BJ (cell line): ENCODE results near the gene FER. TPM values are rescaled to one million over a fixed set of nuclear protein-coding genes. Genes with fewer than 3 reads are reported as not detected.
"Not testable (repeated sequence)": the region's sequence is repeated elsewhere in the genome, so short reads cannot be mapped to it uniquely, and the experiment has no call there.

ENCODE experiments used
- CTCF ChIA-PET: fragments of 350-600 bp; formaldehyde crosslinking; extraction: SDS; loops from one replicate; lab custom pipeline; 2021; ENCODE audit warnings: antibody characterized with exemption, inconsistent platforms; lab: Yijun Ruan, JAX
- POLR2A ChIA-PET: fragments of 300-600 bp; sonication (Branson Sonifier 250); formaldehyde crosslinking; extraction: SDS; loops from one replicate; lab custom pipeline; 2021; ENCODE audit warnings: antibody characterized with exemption; lab: Charles Lee
- DNase-seq: peaks from one replicate; pipeline ENCODE4 v3.0.0-alpha.2; 2011; ENCODE audit warnings: low read depth
- H3K27me3 ChIP-seq: 2 replicates; pipeline ENCODE4 v1.6.0; 2011; ENCODE audit warnings: low read length; ENCODE audit not compliant: control insufficient read depth, insufficient read depth
- H3K36me3 ChIP-seq: 2 replicates; pipeline ENCODE4 v1.5.1; 2011; ENCODE audit warnings: low read length; ENCODE audit not compliant: control insufficient read depth, insufficient read depth
- H3K4me3 ChIP-seq: 2 replicates; pipeline ENCODE4 v1.5.1; 2011; ENCODE audit warnings: low read depth, mild to moderate bottlenecking, control low read depth, low read length
- polyA plus RNA-seq: library from polyadenylated mRNA; depleted of rRNA; stranded (reverse); fragments of >200 nt; gene quantifications from 2 replicates; pipeline ENCODE4 v1.2.3, GENCODE V29; 2011
- TF ChIP-seq, protein P1 (sequence below): IDR thresholded peaks from 2 replicates; pipeline ENCODE4 v1.5.1; 2011; ENCODE audit warnings: low read depth, mild to moderate bottlenecking, control low read depth, inconsistent platforms, low read length, moderate library complexity; ENCODE audit not compliant: insufficient read depth

FER gene
- polyA plus RNA-seq, 1 experiment = 4.0 TPM

DNA sequence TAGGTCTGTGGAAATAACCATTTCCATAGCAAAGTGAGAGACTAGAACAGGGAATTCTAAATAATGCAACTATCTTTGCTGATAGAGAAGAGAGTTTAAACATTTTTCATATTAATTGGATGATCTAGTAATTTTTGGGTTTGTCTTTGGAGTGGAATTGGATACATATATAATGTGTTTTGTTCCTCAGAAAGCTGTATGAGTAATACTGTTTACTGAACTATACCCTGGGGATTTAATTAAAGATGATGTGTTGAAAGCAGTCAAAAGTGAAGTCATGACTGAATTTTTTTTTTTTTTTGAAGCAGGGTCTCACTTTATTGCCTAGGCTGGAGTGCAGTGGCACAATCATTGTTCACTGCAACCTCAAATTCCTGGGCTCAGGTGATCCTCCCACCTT, 17.9 kb downstream of the FER start:
- TF ChIP-seq, protein P1, sequence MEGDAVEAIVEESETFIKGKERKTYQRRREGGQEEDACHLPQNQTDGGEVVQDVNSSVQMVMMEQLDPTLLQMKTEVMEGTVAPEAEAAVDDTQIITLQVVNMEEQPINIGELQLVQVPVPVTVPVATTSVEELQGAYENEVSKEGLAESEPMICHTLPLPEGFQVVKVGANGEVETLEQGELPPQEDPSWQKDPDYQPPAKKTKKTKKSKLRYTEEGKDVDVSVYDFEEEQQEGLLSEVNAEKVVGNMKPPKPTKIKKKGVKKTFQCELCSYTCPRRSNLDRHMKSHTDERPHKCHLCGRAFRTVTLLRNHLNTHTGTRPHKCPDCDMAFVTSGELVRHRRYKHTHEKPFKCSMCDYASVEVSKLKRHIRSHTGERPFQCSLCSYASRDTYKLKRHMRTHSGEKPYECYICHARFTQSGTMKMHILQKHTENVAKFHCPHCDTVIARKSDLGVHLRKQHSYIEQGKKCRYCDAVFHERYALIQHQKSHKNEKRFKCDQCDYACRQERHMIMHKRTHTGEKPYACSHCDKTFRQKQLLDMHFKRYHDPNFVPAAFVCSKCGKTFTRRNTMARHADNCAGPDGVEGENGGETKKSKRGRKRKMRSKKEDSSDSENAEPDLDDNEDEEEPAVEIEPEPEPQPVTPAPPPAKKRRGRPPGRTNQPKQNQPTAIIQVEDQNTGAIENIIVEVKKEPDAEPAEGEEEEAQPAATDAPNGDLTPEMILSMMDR = no peak
- POLR2A ChIA-PET = no interaction called here
- DNase-seq = no peak

DNA sequence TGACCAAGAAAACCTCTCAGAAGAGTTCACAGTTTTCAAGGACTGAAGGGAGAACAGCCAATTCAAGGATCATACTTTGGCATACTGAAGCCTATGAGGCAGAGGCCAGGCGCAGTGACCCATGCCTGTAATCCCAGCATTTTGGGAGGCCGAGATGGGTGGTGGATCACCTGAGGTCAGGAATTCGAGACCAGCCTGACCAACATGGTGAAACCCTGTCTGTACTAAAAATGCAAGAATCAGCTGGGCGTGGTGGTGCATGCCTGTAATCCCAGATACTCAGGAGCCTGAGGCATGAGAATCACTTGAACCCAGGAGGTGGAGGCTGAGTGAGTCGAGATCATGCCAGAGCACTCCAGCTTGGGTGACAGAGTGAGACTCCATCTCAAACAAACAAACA, 19.2 kb downstream of the FER start:
- POLR2A ChIA-PET = not testable (repeated sequence)

More for the DNA sequence above, 17.9 kb downstream of the FER start:
- CTCF ChIA-PET = interaction anchor here (0.7 to 1.0 kb wide), 2 partner anchors 12 to 135 kb away, joined by 3 read pairs; no protein-coding TSS in a partner anchor
- Histone ChIP-seq H3K4me3 (no peak overlapping the region), H3K36me3 (no peaks in the 10 kb centered on the region), H3K27me3 (no peaks in the 10 kb centered on the region)

DNA sequence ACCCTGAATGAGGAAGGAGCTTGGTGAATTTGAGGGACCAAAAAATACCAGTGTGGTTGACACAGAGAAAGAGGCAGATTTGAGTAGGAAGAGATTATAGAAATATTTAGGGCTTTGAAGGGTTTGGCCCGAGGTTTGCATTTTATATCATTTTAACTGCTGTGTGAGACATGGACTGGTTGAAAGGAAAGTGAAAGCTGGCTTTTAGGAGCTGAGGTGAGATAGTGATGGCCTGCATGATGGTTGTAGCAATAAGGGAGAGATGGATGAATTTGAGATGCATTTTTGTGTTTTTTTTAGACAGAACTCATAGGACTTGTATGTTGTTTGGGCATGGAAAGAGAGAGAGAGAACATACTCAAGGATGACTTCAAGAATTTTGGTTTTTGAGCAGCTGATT, 21.7 kb downstream of the FER start:
- DNase-seq = no peak
- no peak overlapping the region for H3K4me3 ChIP-seq
- no peaks in the 10 kb centered on the region for H3K36me3 ChIP-seq
- TF ChIP-seq, protein P1 = no peak
- no peaks in the 10 kb centered on the region for H3K27me3 ChIP-seq
- POLR2A ChIA-PET = no interaction called here
- CTCF ChIA-PET = interaction anchor here (1.0 to 1.3 kb wide), 2 partner anchors 11 to 13 kb away, joined by 3 to 4 read pairs; no protein-coding TSS in a partner anchor

More for the DNA sequence above, 19.2 kb downstream of the FER start:
- H3K36me3 ChIP-seq, DNase-seq, H3K27me3 ChIP-seq, CTCF ChIA-PET, H3K4me3 ChIP-seq: not testable (repeated sequence)

DNA sequence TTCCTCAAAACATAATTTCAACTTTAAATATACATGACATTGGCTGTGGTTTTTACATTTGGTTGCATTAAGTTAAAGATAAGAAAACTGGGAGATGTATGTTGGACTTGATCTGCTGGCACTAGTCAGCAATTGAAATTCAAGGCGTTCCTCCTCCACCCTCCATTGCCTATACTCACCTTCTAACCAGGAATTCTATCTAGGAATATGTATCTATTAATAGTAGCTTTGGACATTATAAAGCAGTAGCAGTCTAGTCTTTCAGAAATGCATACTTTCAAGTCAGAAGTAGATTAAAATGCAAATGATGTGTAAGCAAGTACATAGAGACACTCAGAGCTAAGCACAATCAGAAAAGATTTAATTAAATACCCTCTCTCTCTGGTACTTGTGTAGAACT, 24.9 kb downstream of the FER start:
- H3K4me3 ChIP-seq = no peak overlapping the region
- ChIA-PET POLR2A (no interaction called here), CTCF (interaction anchor here (1.1 to 1.5 kb wide), 2 partner anchors 10 to 12 kb away, joined by 3 to 4 read pairs; no protein-coding TSS in a partner anchor)
- no peaks in the 10 kb centered on the region for H3K27me3 ChIP-seq
- no peak for DNase-seq
- no peaks in the 10 kb centered on the region for H3K36me3 ChIP-seq
- TF ChIP-seq, protein P1 = no peak

DNA sequence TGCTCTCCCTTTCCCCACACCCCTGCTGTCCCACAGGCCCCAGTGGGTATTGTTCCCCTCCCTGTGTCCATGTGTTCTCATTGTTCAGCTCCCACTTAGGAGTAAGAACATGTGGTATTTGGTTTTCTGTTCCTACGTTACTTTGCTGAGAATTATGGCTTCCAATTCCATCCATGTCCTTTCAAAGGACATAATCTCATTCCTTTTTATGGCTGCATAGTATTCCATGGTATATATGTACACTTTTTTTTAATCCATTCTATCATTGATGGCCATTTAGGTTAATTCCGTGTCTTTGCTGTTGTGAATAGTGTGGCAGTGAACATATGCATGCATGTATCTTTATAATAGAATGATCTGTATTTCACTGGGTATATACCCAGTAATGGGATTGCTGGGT, 25.6 kb downstream of the FER start:
- Histone ChIP-seq H3K27me3 (no peaks in the 10 kb centered on the region), H3K36me3 (no peaks in the 10 kb centered on the region), H3K4me3 (no peak overlapping the region)
- TF ChIP-seq, protein P1 = no peak
- DNase-seq = no peak
- CTCF ChIA-PET = interaction anchor here (1.1 to 1.5 kb wide), 2 partner anchors 9 to 13 kb away, joined by 3 to 4 read pairs; no protein-coding TSS in a partner anchor
- POLR2A ChIA-PET = no interaction called here

DNA sequence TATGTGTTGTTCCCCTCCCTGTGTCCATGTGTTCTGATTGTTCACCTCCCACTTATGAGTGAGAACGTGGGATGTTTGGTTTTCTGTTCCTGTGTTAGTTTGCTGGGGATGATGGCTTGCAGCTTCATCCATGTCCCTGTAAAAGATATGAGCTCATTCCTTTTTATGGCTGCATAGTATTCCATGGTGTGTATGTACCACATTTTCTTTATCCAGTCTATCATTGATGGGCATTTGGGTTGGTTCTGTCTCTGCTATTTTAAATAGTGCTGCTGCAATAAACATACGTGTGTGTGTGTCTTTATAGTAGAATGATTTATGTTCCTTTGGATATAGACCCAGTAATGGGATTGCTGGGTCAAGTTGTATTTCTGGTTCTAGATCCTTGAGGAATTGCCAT, 26.4 kb downstream of the FER start:
- DNase-seq, H3K4me3 ChIP-seq, H3K36me3 ChIP-seq, CTCF ChIA-PET, H3K27me3 ChIP-seq, POLR2A ChIA-PET: not testable (repeated sequence)

DNA sequence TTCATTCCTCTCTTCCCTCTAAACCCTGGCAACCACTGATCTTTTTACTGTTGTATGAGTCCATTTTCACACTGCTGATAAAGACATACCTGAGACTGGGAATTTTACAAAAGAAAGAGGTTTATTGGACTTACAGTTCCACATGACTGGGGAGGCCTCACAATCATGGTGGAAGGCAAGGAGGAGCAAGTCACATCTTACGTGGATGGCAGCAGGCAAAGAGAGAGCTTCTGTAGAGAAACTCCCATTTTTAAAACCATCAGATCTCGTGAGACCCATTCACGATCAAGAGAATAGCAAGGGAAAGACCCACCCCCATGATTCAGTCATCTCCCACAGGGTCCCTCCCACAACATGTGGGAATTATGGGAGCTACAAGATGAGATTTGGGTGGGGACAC, 29.9 kb downstream of the FER start:
- H3K4me3 ChIP-seq, POLR2A ChIA-PET, H3K27me3 ChIP-seq, H3K36me3 ChIP-seq, DNase-seq, CTCF ChIA-PET: not testable (repeated sequence)

DNA sequence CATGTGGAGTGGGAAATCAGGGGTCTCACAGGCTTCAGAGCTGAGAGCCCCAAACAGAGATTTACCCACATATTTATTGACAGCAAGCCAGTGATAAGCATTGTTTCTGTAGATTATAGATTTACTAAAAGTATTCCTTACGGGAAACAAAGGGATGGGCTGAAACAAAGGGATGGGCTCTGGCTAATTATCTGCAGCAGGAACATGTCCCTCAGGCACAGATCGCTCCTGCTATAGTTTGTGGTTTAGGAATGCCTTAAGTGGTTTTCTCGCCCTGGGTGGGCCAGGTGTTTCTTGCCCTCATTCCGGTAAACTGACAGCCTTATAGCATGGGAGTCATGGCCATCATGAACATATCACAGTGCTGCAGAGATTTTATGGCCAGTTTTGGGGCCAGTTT, 36.9 kb downstream of the FER start:
- H3K4me3 ChIP-seq, POLR2A ChIA-PET, H3K36me3 ChIP-seq, CTCF ChIA-PET, DNase-seq, H3K27me3 ChIP-seq: not testable (repeated sequence)
